HepG2 (cell line): ENCODE data around the gene PSMD1. TPM values are rescaled to one million over a fixed set of nuclear protein-coding genes. Genes with fewer than 3 reads are reported as not detected.

Source experiments
- ATAC-seq: fragments of 200-7000 bp; cut with Tn5 transposase; 3 replicates; pipeline ENCODE4 v1.9.1; 2020; ENCODE audit warnings: mild to moderate bottlenecking, moderate library complexity
- BruUV-seq: library from RNA; stranded (reverse); fragments of 400-500 nt; replicated peaks from 2 replicates; lab custom pipeline; 2021; lab: Mats Ljungman, UMichigan
- CTCF ChIA-PET: fragments of 300-600 bp; formaldehyde crosslinking; extraction: SDS; loops from one replicate; lab custom pipeline; 2021; ENCODE audit warnings: low total read pairs, inconsistent platforms, low intra/inter-chr PET ratio; lab: Yijun Ruan, JAX
- POLR2A ChIA-PET: fragments of 350-600 bp; sonication (Branson Sonifier 250); formaldehyde crosslinking; loops from one replicate; lab custom pipeline; 2020; ENCODE audit warnings: antibody characterized with exemption, inconsistent platforms; lab: Yijun Ruan, JAX
- DNase-seq: peaks from one replicate; pipeline ENCODE4 v3.0.0-alpha.2; 2015; ENCODE audit warnings: low spot score
- FAIRE-seq: peaks from 3 replicates; lab custom pipeline; 2011; peaks lifted over from hg19 to GRCh38; lab: Jason Lieb, UNC
- H2AFZ ChIP-seq: one replicate; pipeline ENCODE4 v1.6.1; 2011; ENCODE audit warnings: low read length, inconsistent platforms
- H3K27ac ChIP-seq: fragments of 300-600 bp; 3 replicates; pipeline ENCODE4 v1.8.0; 2011; ENCODE audit warnings: mixed run types, mild to moderate bottlenecking, mixed read lengths, low read length, inconsistent platforms; ENCODE audit not compliant: insufficient read depth; ENCODE audit errors: extremely low read length
- H3K27me3 ChIP-seq, 2 experiments: fragments of 200-600 bp in 1 of 2; 2 replicates in 1 of 2; 3 replicates in 1 of 2; pipeline versions ENCODE4 v1.6.0 to v1.8.0; 2011; ENCODE audit warnings: low read length in 2 of 2, mild to moderate bottlenecking in 2 of 2, moderate library complexity in 2 of 2, inconsistent platforms in 1 of 2; ENCODE audit not compliant: insufficient read depth in 2 of 2, control insufficient read depth in 1 of 2
- H3K36me3 ChIP-seq, 2 experiments: fragments of 200-600 bp in 1 of 2; replicated peaks in 1 of 2; 2 replicates in 1 of 2; 3 replicates in 1 of 2; pipeline versions ENCODE4 v1.5.1 to v1.8.0; 2011; ENCODE audit warnings: low read length in 2 of 2, inconsistent platforms in 1 of 2; ENCODE audit not compliant: insufficient read depth in 2 of 2, control insufficient read depth in 1 of 2
- H3K4me1 ChIP-seq: 2 replicates; pipeline ENCODE4 v1.5.1; 2012; ENCODE audit warnings: low read length, inconsistent platforms; ENCODE audit not compliant: insufficient read depth
- H3K4me2 ChIP-seq: 2 replicates; pipeline ENCODE4 v1.6.0; 2011; ENCODE audit warnings: low read depth, low read length, inconsistent platforms
- H3K4me3 ChIP-seq, 3 experiments: fragments of 200-600 bp in 1 of 3; sonication (generic), shearing (Covaris generic) in 1 of 3; replicated peaks in 1 of 3; 2 replicates each; pipeline ENCODE4 v1.5.1; 2011 to 2016; ENCODE audit warnings: low read length in 3 of 3, inconsistent platforms in 2 of 3, low read depth in 2 of 3, mild to moderate bottlenecking in 2 of 3, control low read depth in 1 of 3, mixed read lengths in 1 of 3; ENCODE audit not compliant: insufficient read depth in 1 of 3
- H3K79me2 ChIP-seq: one replicate; pipeline ENCODE4 v1.6.1; 2011; ENCODE audit warnings: low read length, inconsistent platforms; ENCODE audit not compliant: insufficient read depth
- H3K9ac ChIP-seq: 2 replicates; pipeline ENCODE4 v1.6.0; 2011; ENCODE audit warnings: mild to moderate bottlenecking, low read depth, low read length, inconsistent platforms; ENCODE audit not compliant: insufficient read depth
- H3K9me3 ChIP-seq: 2 replicates; pipeline ENCODE4 v1.5.1; 2012; ENCODE audit warnings: mild to moderate bottlenecking, low read length
- H4K20me1 ChIP-seq: 2 replicates; pipeline ENCODE4 v1.6.0; 2011; ENCODE audit warnings: inconsistent platforms, mild to moderate bottlenecking, low read length, moderate library complexity; ENCODE audit not compliant: insufficient read depth
- E2F1 ChIP-seq: sonication (generic); formaldehyde crosslinking; IDR thresholded peaks from 2 replicates; pipeline ENCODE4 v1.5.0; 2020; ENCODE audit warnings: missing genetic modification reagents
- ETV6 ChIP-seq: sonication (generic); formaldehyde crosslinking; conservative IDR thresholded peaks from 2 replicates; pipeline ENCODE4 v1.4.0; 2020; ENCODE audit warnings: missing genetic modification reagents
- FOXO4 ChIP-seq: sonication (generic); formaldehyde crosslinking; conservative IDR thresholded peaks from 2 replicates; pipeline ENCODE4 v1.8.1; 2023; ENCODE audit warnings: missing genetic modification reagents
- HNRNPL ChIP-seq: fragments of 200-400 bp; formaldehyde crosslinking; IDR thresholded peaks from 2 replicates; pipeline ENCODE4 v1.6.1; 2017; ENCODE audit warnings: mild to moderate bottlenecking, low read depth, low read length
- LBX2 ChIP-seq: sonication (generic); formaldehyde crosslinking; IDR thresholded peaks from 2 replicates; pipeline ENCODE4 v1.5.0; 2020; ENCODE audit warnings: missing genetic modification reagents, mild to moderate bottlenecking, borderline replicate concordance
- LCORL ChIP-seq, 2 experiments: fragments of 450-650 bp in 1 of 2; sonication (generic) in 1 of 2; formaldehyde crosslinking in 1 of 2; IDR thresholded peaks; 2 replicates each; pipeline versions ENCODE4 v1.5.0 to v1.6.1; 2017 to 2020; ENCODE audit warnings: antibody characterized with exemption in 1 of 2, missing genetic modification reagents in 1 of 2
- MTF1 ChIP-seq: sonication (generic); formaldehyde crosslinking; IDR thresholded peaks from 2 replicates; pipeline ENCODE4 v1.5.0; 2020; ENCODE audit warnings: missing genetic modification reagents
- PATZ1 ChIP-seq: sonication (generic); formaldehyde crosslinking; IDR thresholded peaks from 2 replicates; pipeline ENCODE4 v1.4.0; 2020; ENCODE audit warnings: missing genetic modification reagents
- RORA ChIP-seq: sonication (generic); formaldehyde crosslinking; IDR thresholded peaks from 2 replicates; pipeline ENCODE4 v1.5.0; 2020; ENCODE audit warnings: mild to moderate bottlenecking, missing genetic modification reagents, moderate library complexity
- TAF15 ChIP-seq: fragments of 200-400 bp; formaldehyde crosslinking; IDR thresholded peaks from one replicate; pipeline ENCODE4 v1.6.1; 2018; ENCODE audit warnings: mild to moderate bottlenecking, low read depth, low read length; ENCODE audit not compliant: poor library complexity, severe bottlenecking
- TFDP2 ChIP-seq: sonication (generic); formaldehyde crosslinking; IDR thresholded peaks from 2 replicates; pipeline ENCODE4 v1.4.0; 2020; ENCODE audit warnings: missing genetic modification reagents
- THAP8 ChIP-seq: sonication (generic); formaldehyde crosslinking; IDR thresholded peaks from 2 replicates; pipeline ENCODE4 v1.5.1; 2020; ENCODE audit warnings: missing genetic modification reagents, mild to moderate bottlenecking, borderline replicate concordance
- ZFP90 ChIP-seq: sonication (generic); formaldehyde crosslinking; IDR thresholded peaks from 2 replicates; pipeline ENCODE4 v1.8.0; 2022; ENCODE audit warnings: missing genetic modification reagents, mild to moderate bottlenecking, inconsistent platforms, borderline replicate concordance
- ZNF383 ChIP-seq: sonication (generic); formaldehyde crosslinking; IDR thresholded peaks from 2 replicates; pipeline ENCODE4 v1.4.0; 2020; ENCODE audit warnings: missing genetic modification reagents, mild to moderate bottlenecking, borderline replicate concordance
- ZNF510 ChIP-seq: sonication (generic); formaldehyde crosslinking; IDR thresholded peaks from 2 replicates; pipeline ENCODE4 v1.4.0; 2020; ENCODE audit warnings: low read depth, mild to moderate bottlenecking, missing genetic modification reagents
- ZNF543 ChIP-seq: sonication (generic); formaldehyde crosslinking; IDR thresholded peaks from 2 replicates; pipeline ENCODE4 v1.4.0; 2020; ENCODE audit warnings: mild to moderate bottlenecking, missing genetic modification reagents
- ZNF605 ChIP-seq: sonication (generic); formaldehyde crosslinking; IDR thresholded peaks from 2 replicates; pipeline ENCODE4 v1.8.0; 2022; ENCODE audit warnings: mild to moderate bottlenecking, missing genetic modification reagents
- ZNF607 ChIP-seq: sonication (generic); formaldehyde crosslinking; IDR thresholded peaks from 2 replicates; pipeline ENCODE4 v1.5.1; 2020; ENCODE audit warnings: missing genetic modification reagents, mild to moderate bottlenecking, borderline replicate concordance
- WGBS: methylation state at CpG from one replicate; pipeline ENCODE4 v1.1.6; 2017; ENCODE audit warnings: low lambda C conversion rate; 5-methylcytosine and 5-hydroxymethylcytosine counted together
- in situ Hi-C: cut with HindIII; loops from 2 replicates; pipeline ENCODE4 v1.10.0; 2017; ENCODE audit warnings: low pct_unique_long_range_greater_than_20kb; ENCODE audit not compliant: extremely low pct_ligation_motif_present
- intact Hi-C: fragments of 100-400 bp; cut with micrococcal nuclease; formaldehyde crosslinking; loops from one replicate; pipeline ENCODE4 v1.10.0; 2022; ENCODE audit not compliant: unreplicated experiment
- polyA plus RNA-seq, 8 experiments: library from polyadenylated mRNA; depleted of rRNA in 3 of 8; stranded (reverse) in 7 of 8; unstranded in 1 of 8; fragments of >200 nt; fragmentation: Illumina TruSeq in 4 of 8; extraction: Trizol in 4 of 8; gene quantifications; 2 replicates each; pipeline versions ENCODE4 v1.2.1 to v1.2.3, GENCODE V29; 2011 to 2016; ENCODE audit warnings: low read depth in 4 of 8, missing spikeins in 1 of 8, mixed read lengths in 1 of 8; ENCODE audit not compliant: insufficient read depth in 1 of 8
- total RNA-seq, 5 experiments: library from RNA; depleted of rRNA; stranded (reverse); fragments of >200 nt; fragmentation: Illumina TruSeq; extraction: Trizol; gene quantifications; 2 replicates each; pipeline ENCODE4 v1.2.3, GENCODE V29; 2016; ENCODE audit warnings: low read depth in 1 of 5

Gene PSMD1
- total and polyA plus RNA-seq, 2 of the 13 experiments (the other 11 are each of a cell fraction or from before 2014, with no cell fraction given): 136 to 191 TPM

- Histone ChIP-seq H3K4me3 (no peak overlapping the region), H3K79me2 (no peaks in the 10 kb centered on the region), H3K4me1 (peaks cover 36% of the 10 kb centered on the region), H2AFZ (no peak overlapping the region), H4K20me1 (no peaks in the 10 kb centered on the region), H3K27ac (no peak overlapping the region), H3K36me3 (no peaks in the 10 kb centered on the region), H3K9ac (no peak overlapping the region), H3K4me2 (no peak overlapping the region), H3K9me3 (peaks cover 3% of the 10 kb centered on the region; the same call in 1 of the 2 replicates), H3K27me3 (peaks cover 3 to 53% of the 10 kb centered on the region in 2 experiments; a peak in 4 of 5 replicates)
- intact Hi-C loops (no loop called here), in situ Hi-C loops (no loop called here)
- ATAC-seq: no peak
- FAIRE-seq: no peak
- DNase-seq: no peak
- 29% methylated on average over 2 of the region's 2 CpGs for WGBS
- POLR2A ChIA-PET: no interaction called here
- BruUV-seq: no TSS peak
- CTCF ChIA-PET: no interaction called here
- TF ChIP-seq MTF1 (CRISPR knock-in tag) (no peak), TFDP2 (no peak), PATZ1 (CRISPR knock-in tag) (no peak), LBX2 (CRISPR knock-in tag) (no peak), ZFP90 (CRISPR knock-in tag) (no peak), ZNF510 (CRISPR knock-in tag) (no peak), HNRNPL (no peak), E2F1 (no peak), LCORL (IDR thresholded peaks at IDR 0.05) (no peak), LCORL (CRISPR knock-in tag; IDR thresholded peaks at IDR 0.05) (no peak), THAP8 (no peak), ZNF383 (CRISPR knock-in tag) (no peak), ZNF605 (no peak), RORA (CRISPR knock-in tag) (no peak), ZNF543 (no peak), ZNF607 (CRISPR knock-in tag) (no peak), ETV6 (no peak), TAF15 (no peak), FOXO4 (CRISPR knock-in tag) (no peak)
Measured at GRCh38 chr2:231010201-231010730, 46.4 kb upstream of the PSMD1 start.
